NT2/D1 (cell line): ENCODE results near the gene CACNG5.

Source experiments
- DNase-seq: peaks from one replicate; pipeline ENCODE4 v3.0.0-alpha.2; 2011; ENCODE audit warnings: low read depth, low spot score
- H3K27me3 ChIP-seq: 2 replicates; pipeline ENCODE4 v1.6.0; 2011; ENCODE audit warnings: mild to moderate bottlenecking; ENCODE audit not compliant: insufficient read length, insufficient read depth
- H3K36me3 ChIP-seq: 2 replicates; pipeline ENCODE4 v1.6.1; 2011; ENCODE audit warnings: mild to moderate bottlenecking, low read length, mixed read lengths; ENCODE audit not compliant: insufficient read depth, insufficient read length
- H3K4me1 ChIP-seq: 2 replicates; pipeline ENCODE4 v1.5.1; 2011; ENCODE audit not compliant: insufficient read depth, insufficient read length
- H3K4me3 ChIP-seq: 2 replicates; pipeline ENCODE4 v1.5.1; 2011; ENCODE audit warnings: low read depth; ENCODE audit not compliant: insufficient read length
- H3K9ac ChIP-seq: 2 replicates; pipeline ENCODE4 v1.6.0; 2011; ENCODE audit warnings: low read depth; ENCODE audit not compliant: insufficient read length
- H3K9me3 ChIP-seq: 2 replicates; pipeline ENCODE4 v1.5.1; 2011; ENCODE audit warnings: mild to moderate bottlenecking, low read length; ENCODE audit not compliant: insufficient read depth
- SUZ12 ChIP-seq: IDR thresholded peaks from 2 replicates; pipeline ENCODE4 v1.6.1; 2011; ENCODE audit not compliant: insufficient read length, insufficient read depth; ENCODE audit errors: extremely low read depth
- YY1 ChIP-seq: IDR thresholded peaks from 2 replicates; pipeline ENCODE4 v1.6.1; 2011; ENCODE audit not compliant: insufficient read length, insufficient read depth
- ZNF274 ChIP-seq: IDR thresholded peaks from 2 replicates; pipeline ENCODE4 v1.6.1; 2011; ENCODE audit warnings: mild to moderate bottlenecking, low read depth, low read length

The CACNG5 gene

DNA sequence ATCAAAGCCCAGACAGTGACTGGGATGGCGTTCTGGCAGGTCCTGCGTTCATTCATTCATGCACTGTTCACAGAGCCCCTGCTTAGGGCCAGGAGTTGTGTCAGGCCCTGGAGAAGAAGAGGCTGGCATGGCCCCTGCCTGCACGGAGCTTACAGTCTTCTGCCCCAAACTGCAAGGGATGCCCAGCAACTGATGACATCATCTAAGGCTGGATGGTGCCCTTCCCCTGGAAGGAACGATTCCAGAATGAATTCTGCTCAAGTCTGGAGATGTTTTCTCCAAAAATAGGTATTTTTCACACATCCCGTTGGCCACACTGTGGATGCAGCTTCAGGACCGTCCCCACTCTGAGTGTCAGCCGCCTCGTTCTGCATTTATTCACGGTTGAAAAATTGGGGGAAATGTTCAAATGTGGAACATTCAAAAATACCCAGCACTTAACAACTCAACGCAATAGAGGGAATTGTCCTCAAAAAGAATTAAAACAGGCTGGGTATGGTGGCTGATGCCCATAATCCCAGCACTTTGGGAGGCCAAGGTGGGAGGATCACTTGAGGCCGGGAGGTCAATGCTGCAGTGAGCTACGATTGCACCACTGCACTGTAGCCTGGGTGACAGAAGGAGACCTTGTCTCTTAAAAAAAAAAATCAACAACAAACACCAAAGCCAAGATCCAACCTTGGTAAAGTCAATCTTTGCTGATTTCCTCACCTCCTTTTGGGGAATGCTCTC lies 23.8 kb upstream of the CACNG5 start:
- no peak overlapping the region for H3K4me3 ChIP-seq
- H3K36me3 ChIP-seq: no peaks in the 10 kb centered on the region
- DNase-seq: no peak
- TF ChIP-seq SUZ12 (no peak), ZNF274 (no peak), YY1 (no peak)
- H3K9me3 ChIP-seq: no peaks in the 10 kb centered on the region
- H3K27me3 ChIP-seq: no peaks in the 10 kb centered on the region
- H3K4me1 ChIP-seq: peaks cover 3% of the 10 kb centered on the region
- no peak overlapping the region for H3K9ac ChIP-seq

DNA sequence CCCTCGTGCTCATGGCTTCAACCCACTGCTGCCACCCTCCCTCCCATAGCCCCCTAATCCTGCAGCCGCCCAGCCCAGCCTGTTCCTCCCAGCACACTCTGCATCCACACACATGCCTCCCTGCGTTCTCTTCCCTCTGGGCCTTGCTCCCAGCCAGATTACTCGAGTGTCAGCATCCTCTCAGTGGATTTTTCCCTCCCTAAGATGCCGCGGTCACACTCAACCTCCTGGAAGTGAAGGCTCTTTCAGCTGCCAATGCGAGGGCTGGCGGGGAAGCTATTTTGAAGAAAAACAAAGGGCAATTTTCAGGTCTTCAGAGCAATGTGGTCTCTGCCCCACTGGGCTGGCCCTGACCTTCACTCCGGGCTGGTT lies 23.2 kb upstream of the CACNG5 start:
- Histone ChIP-seq H3K4me3 (no peak overlapping the region), H3K9ac (no peak overlapping the region), H3K27me3 (no peaks in the 10 kb centered on the region), H3K36me3 (no peaks in the 10 kb centered on the region), H3K9me3 (no peaks in the 10 kb centered on the region), H3K4me1 (peaks cover 3% of the 10 kb centered on the region)
- no peak for DNase-seq
- no peak for TF ChIP-seq ZNF274
- no peak for TF ChIP-seq SUZ12
- TF ChIP-seq YY1: no peak

- Histone ChIP-seq H3K4me3 (no peak overlapping the region), H3K27me3 (no peaks in the 10 kb centered on the region), H3K9me3 (no peaks in the 10 kb centered on the region), H3K9ac (no peak overlapping the region), H3K4me1 (no peaks in the 10 kb centered on the region), H3K36me3 (no peaks in the 10 kb centered on the region)
- DNase-seq: no peak
- TF ChIP-seq SUZ12 (no peak), YY1 (no peak), ZNF274 (no peak)
These were observed 22.3 kb upstream of the CACNG5 start for GRCh38 chr17:66812571-66812970.

DNA sequence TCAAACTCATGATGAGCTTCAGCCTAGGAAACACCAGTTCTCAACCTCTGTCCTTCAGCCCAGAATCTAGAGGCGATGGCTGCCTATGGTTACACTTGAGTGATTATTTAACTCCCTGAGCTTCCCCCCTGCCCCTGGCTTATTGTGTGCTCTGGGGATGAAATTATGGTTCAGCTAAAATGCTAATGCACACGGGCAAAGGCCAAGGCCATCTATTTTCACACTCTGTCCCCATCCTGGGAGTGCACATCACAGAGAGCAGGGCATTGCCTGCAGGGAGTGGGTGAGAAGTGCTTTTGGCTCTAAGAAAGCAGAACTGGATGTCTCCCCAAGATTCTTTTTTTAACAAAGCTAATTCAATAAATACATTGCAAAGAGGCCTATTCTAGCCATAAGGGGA lies 21.6 kb upstream of the CACNG5 start:
- Histone ChIP-seq H3K9me3 (no peaks in the 10 kb centered on the region), H3K9ac (no peak overlapping the region), H3K36me3 (no peaks in the 10 kb centered on the region), H3K4me3 (no peak overlapping the region), H3K4me1 (no peaks in the 10 kb centered on the region), H3K27me3 (no peaks in the 10 kb centered on the region)
- TF ChIP-seq SUZ12 (no peak), YY1 (no peak), ZNF274 (no peak)
- DNase-seq: no peak

DNA sequence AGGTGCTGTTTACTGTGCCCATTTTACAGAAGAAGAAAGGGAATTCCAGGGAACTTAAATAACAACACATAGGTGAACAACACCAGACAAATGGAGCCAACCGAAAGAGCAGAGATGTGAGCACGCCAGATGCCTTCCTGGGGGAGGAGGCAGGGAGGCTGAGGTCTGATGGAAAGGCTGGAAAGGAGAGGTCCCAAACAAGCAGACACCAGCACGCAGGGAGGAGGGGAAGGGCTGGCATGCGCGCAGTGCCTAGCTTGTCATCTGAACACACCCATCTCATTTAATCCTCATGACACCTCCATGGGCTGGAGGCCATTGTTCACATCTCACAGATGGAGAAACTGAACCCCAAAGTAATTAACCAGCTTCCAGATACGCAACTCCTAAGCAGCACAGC lies 20.9 kb upstream of the CACNG5 start:
- DNase-seq: no peak
- TF ChIP-seq ZNF274: no peak
- no peak for TF ChIP-seq SUZ12
- TF ChIP-seq YY1: no peak
- Histone ChIP-seq H3K9me3 (no peaks in the 10 kb centered on the region), H3K27me3 (no peaks in the 10 kb centered on the region), H3K36me3 (no peaks in the 10 kb centered on the region), H3K9ac (no peak overlapping the region), H3K4me3 (no peak overlapping the region), H3K4me1 (no peaks in the 10 kb centered on the region)

DNA sequence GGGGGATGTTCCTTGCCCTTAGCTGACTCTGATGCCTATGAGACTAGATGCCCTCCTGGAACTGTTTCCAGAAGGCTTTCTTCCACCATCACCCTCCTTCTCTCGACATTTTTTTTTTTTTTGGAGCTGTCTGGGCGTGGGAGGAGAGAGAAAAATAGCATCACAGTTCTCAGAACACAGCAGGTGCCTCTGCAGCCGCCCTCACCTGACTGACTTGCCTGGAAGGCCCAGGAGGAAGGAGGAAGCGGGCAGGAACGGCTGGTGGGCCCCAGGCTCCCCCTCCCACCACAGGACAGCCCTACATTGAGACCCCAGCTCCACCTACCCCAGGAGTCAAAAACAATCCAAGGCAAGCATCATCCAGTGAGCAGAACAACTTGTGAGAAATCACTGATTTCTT lies 20.3 kb upstream of the CACNG5 start:
- TF ChIP-seq ZNF274 (no peak), SUZ12 (no peak), YY1 (no peak)

DNA sequence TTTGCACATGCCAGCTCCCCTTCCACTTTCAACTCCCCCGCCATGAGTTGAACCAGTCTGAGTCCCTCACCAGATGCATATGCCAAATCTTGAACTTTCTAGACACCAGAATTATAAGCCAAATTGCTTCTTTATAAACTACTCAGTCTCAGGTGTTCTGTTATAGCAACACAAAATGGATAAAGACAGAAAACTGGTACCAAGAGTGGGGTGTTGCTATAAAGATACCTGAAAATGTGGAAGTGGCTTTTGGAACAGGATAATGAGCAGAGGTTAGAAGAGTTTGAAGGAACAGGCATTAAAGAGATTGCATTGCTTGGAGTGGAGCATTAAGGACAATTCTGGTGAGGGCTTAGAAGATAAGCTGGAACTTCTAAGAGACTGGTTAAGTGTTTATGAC lies 17.2 kb upstream of the CACNG5 start:
- Histone ChIP-seq H3K4me1 (no peaks in the 10 kb centered on the region), H3K27me3 (no peaks in the 10 kb centered on the region), H3K4me3 (no peak overlapping the region), H3K9me3 (no peaks in the 10 kb centered on the region), H3K36me3 (no peaks in the 10 kb centered on the region), H3K9ac (no peak overlapping the region)
- no peak for TF ChIP-seq SUZ12
- no peak for TF ChIP-seq ZNF274
- TF ChIP-seq YY1: no peak
- no peak for DNase-seq

More for the DNA sequence above, 20.3 kb upstream of the CACNG5 start:
- DNase-seq: no peak
- no peaks in the 10 kb centered on the region for H3K4me1 ChIP-seq
- no peaks in the 10 kb centered on the region for H3K9me3 ChIP-seq
- no peaks in the 10 kb centered on the region for H3K27me3 ChIP-seq
- H3K4me3 ChIP-seq: no peak overlapping the region
- no peaks in the 10 kb centered on the region for H3K36me3 ChIP-seq
- H3K9ac ChIP-seq: no peak overlapping the region

- TF ChIP-seq SUZ12 (no peak), ZNF274 (no peak), YY1 (no peak)
- Histone ChIP-seq H3K27me3 (no peaks in the 10 kb centered on the region), H3K9ac (no peak overlapping the region), H3K36me3 (no peaks in the 10 kb centered on the region), H3K4me3 (no peak overlapping the region), H3K9me3 (no peaks in the 10 kb centered on the region), H3K4me1 (no peaks in the 10 kb centered on the region)
- no peak for DNase-seq
These were observed 15.5 kb upstream of the CACNG5 start for GRCh38 chr17:66819466-66819865.
